IPS-18a (cell line): ENCODE results near the gene HPX.

Experiments used
- H3K27ac ChIP-seq: one replicate; pipeline ENCODE4 v1.5.1; 2013; ENCODE audit warnings: low read length
- H3K27me3 ChIP-seq: one replicate; pipeline ENCODE4 v1.6.1; 2013; ENCODE audit warnings: mild to moderate bottlenecking, low read length; ENCODE audit not compliant: control insufficient read depth, insufficient read depth
- H3K36me3 ChIP-seq: one replicate; pipeline ENCODE4 v1.6.1; 2013; ENCODE audit warnings: low read depth, low read length; ENCODE audit not compliant: control insufficient read depth
- H3K4me1 ChIP-seq: one replicate; pipeline ENCODE4 v1.6.1; 2013; ENCODE audit warnings: low read depth, low read length; ENCODE audit not compliant: control insufficient read depth
- H3K4me3 ChIP-seq: one replicate; pipeline ENCODE4 v1.5.1; 2013; ENCODE audit warnings: low read length
- H3K9ac ChIP-seq: one replicate; pipeline ENCODE4 v1.6.1; 2013; ENCODE audit warnings: mild to moderate bottlenecking, low read length, moderate library complexity
- H3K9me3 ChIP-seq: one replicate; pipeline ENCODE4 v1.6.1; 2013; ENCODE audit warnings: low read depth, low read length; ENCODE audit not compliant: control insufficient read depth

The HPX gene

DNA sequence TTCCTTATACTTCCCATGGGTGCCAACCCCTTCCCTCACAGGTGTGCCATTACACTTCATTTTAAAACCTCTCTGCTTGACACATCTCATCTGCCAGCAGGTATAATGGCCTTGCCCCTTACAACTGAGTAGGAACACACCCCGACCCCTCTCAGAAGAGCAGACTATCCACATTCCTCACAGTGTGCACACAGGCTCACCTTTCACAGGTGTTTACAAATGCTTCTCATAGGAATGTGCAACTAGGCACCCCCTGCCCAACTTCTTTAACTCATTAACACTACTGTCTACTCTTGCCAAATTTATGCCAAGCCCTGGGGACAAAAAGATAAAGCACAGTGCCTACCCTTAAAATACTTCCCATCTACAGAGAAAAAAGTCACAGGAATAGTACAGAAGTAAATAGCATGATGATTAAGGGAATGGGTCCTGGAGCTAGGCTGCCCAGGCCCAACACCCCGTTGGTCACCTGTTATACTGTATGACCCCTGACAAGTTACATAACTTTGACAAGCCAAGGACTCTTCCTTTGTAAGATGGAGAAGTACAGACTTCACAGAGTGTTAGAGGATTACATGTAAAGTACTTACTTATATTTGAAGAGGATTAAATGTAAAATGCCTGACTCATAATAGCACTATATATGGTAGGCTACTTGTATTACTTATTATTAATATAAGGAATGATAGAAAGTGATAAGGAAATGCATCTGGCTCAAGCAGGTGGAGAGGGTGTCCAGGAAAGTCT lies 17.7 kb upstream of the HPX start:
- no peaks in the 10 kb centered on the region for H3K4me1 ChIP-seq
- no peak overlapping the region for H3K27ac ChIP-seq
- peaks cover 16% of the 10 kb centered on the region for H3K36me3 ChIP-seq
- no peak overlapping the region for H3K4me3 ChIP-seq
- H3K27me3 ChIP-seq: no peaks in the 10 kb centered on the region
- H3K9ac ChIP-seq: no peak overlapping the region
- H3K9me3 ChIP-seq: no peaks in the 10 kb centered on the region

- H3K36me3 ChIP-seq: peaks cover 16% of the 10 kb centered on the region
- no peaks in the 10 kb centered on the region for H3K4me1 ChIP-seq
- H3K9ac ChIP-seq: no peak overlapping the region
- H3K27me3 ChIP-seq: no peaks in the 10 kb centered on the region
- H3K27ac ChIP-seq: no peak overlapping the region
- no peaks in the 10 kb centered on the region for H3K9me3 ChIP-seq
- H3K4me3 ChIP-seq: no peak overlapping the region
Observed at GRCh38 chr11:6457581-6458320, 17.0 kb upstream of the HPX start.

DNA sequence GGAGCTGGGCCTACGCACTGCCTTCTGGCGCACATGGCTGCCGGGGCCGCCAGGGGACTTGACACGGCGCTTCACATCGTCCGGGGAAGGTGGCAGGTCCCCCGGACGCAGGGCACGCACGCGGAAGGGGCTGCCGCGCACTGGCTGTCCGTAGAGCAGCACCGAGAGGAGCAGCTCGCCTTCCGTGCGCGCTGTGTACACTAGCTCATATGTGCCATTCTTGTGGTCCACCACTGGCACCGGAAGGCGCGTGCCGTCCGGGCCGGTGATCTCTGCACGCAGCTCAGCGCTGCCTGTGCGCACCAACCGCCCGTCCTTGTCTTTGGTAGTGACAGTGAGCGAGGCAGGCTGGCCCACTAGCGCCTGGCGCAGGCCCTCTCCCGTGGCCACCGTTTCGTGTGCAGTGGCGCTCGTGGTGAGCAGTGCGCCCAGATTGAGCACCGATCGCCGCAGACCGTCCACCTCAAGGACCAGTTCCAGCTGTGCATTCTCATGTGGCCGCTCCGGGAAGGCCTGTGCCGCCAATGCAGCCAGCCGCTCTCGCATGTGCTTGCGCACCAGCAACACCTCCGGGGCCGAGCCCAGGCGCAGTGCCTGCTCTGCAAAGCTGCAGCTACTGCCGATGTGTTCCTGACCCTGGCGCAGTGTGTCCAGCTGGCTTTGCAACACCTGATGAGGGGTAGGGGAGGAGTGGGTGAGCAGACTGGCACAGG lies 15.7 kb upstream of the HPX start:
- Histone ChIP-seq H3K36me3 (peaks cover 16% of the 10 kb centered on the region), H3K27me3 (no peaks in the 10 kb centered on the region)

GRCh38 chr11:6455070-6455469 lies 14.3 kb upstream of the HPX start:
- Histone ChIP-seq H3K36me3 (peaks cover 24% of the 10 kb centered on the region), H3K27ac (no peak overlapping the region), H3K4me3 (no peak overlapping the region), H3K9ac (no peak overlapping the region), H3K9me3 (no peaks in the 10 kb centered on the region), H3K27me3 (no peaks in the 10 kb centered on the region), H3K4me1 (no peaks in the 10 kb centered on the region)

More for the DNA sequence above, 15.7 kb upstream of the HPX start:
- H3K4me1 ChIP-seq: no peaks in the 10 kb centered on the region
- H3K27ac ChIP-seq: no peak overlapping the region
- H3K9me3 ChIP-seq: no peaks in the 10 kb centered on the region
- no peak overlapping the region for H3K9ac ChIP-seq
- no peak overlapping the region for H3K4me3 ChIP-seq

- Histone ChIP-seq H3K9me3 (no peaks in the 10 kb centered on the region), H3K4me3 (no peak overlapping the region), H3K9ac (no peak overlapping the region), H3K27me3 (no peaks in the 10 kb centered on the region), H3K36me3 (peaks cover 24% of the 10 kb centered on the region), H3K27ac (no peak overlapping the region), H3K4me1 (no peaks in the 10 kb centered on the region)
Observed at GRCh38 chr11:6453152-6453551, 12.4 kb upstream of the HPX start.

DNA sequence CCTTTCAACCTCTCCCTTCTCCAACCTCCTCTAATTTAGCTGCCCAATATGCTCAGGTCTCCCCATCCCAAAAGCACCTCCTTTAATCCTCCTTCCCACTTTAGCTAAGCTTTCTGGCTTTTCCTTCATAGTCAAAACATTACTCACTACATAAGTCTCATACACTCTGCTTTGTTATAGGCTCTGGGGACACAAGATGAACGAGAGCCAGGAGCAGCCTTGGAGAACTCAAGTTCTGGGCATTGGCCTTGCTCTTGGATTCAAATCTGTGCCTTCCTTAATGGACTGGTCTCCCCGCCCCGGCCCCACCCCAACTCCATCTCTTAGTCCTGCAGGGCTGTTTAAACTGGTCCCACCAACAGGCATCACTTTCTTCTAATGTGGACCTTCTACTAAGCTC lies 11.4 kb upstream of the HPX start:
- no peak overlapping the region for H3K4me3 ChIP-seq
- no peak overlapping the region for H3K9ac ChIP-seq
- H3K27ac ChIP-seq: no peak overlapping the region
- H3K9me3 ChIP-seq: no peaks in the 10 kb centered on the region
- peaks cover 24% of the 10 kb centered on the region for H3K36me3 ChIP-seq
- H3K27me3 ChIP-seq: no peaks in the 10 kb centered on the region
- no peaks in the 10 kb centered on the region for H3K4me1 ChIP-seq

DNA sequence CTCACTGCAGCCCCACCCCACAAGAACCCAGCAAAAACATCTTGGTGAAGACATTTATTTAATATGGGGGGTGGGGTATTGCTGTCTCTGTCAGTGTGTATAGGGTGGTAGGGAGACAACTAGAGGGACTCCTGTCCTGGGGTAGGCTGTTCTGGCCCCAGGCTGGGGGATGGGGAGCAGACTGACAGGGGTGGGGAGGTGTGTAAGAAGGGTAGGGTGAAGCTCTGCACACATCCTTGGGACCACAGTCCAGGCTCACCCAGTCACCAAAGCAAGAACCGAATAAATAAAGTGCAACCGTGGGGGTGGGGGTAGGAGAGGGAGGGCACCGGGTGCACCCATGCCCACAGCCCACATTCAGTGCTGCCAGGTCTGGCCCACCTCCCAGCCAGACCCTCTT lies 7.8 kb upstream of the HPX start:
- Histone ChIP-seq H3K9me3 (no peaks in the 10 kb centered on the region), H3K36me3 (peaks cover 9% of the 10 kb centered on the region), H3K4me1 (no peaks in the 10 kb centered on the region), H3K4me3 (no peak overlapping the region), H3K27ac (no peak overlapping the region), H3K27me3 (no peaks in the 10 kb centered on the region), H3K9ac (no peak overlapping the region)

GRCh38 chr11:6443269-6444003 lies 2.6 kb upstream of the HPX start:
- Histone ChIP-seq H3K4me3 (no peak overlapping the region), H3K9me3 (no peaks in the 10 kb centered on the region), H3K27me3 (no peaks in the 10 kb centered on the region), H3K4me1 (no peaks in the 10 kb centered on the region), H3K9ac (no peak overlapping the region), H3K36me3 (no peaks in the 10 kb centered on the region), H3K27ac (no peak overlapping the region)

GRCh38 chr11:6442441-6442840 lies 1.7 kb upstream of the HPX start:
- Histone ChIP-seq H3K27me3 (no peaks in the 10 kb centered on the region), H3K27ac (no peak overlapping the region), H3K4me3 (no peak overlapping the region), H3K9me3 (no peaks in the 10 kb centered on the region), H3K9ac (no peak overlapping the region), H3K36me3 (no peaks in the 10 kb centered on the region), H3K4me1 (no peaks in the 10 kb centered on the region)

DNA sequence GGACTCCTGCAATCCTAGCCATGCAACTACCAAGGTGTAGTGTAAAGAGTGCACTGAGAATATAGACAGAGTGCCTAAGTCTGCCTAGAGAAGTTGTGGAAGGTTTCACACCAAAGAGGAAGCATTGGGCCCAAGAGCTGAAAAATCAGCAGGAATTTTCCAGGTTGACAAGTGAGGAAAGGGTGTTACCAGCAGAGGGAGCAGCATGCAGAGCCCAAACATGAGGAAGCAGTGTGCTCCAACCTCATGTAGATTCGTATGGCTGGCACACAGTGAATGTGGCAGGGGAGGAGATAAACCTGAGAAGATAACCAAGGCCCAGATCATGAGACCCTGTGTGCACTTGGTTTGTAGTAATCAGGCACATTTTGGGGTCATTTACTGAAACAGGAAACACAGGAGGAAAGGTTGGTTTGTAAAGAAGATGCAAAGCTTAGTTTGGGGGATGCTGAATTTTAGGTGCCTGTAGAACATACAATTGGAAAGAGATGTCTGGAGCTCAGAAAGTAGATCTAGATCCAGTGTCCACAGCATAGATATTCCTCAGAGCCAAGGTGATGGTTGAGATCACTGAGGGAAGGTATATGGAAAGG lies 1.7 kb downstream of the HPX start:
- H3K9me3 ChIP-seq: no peaks in the 10 kb centered on the region
- H3K4me1 ChIP-seq: no peaks in the 10 kb centered on the region
- H3K27me3 ChIP-seq: no peaks in the 10 kb centered on the region

GRCh38 chr11:6437993-6438392 lies 2.8 kb downstream of the HPX start:
- Histone ChIP-seq H3K27ac (no peak overlapping the region), H3K9ac (no peak overlapping the region), H3K27me3 (no peaks in the 10 kb centered on the region), H3K4me3 (no peak overlapping the region), H3K36me3 (no peaks in the 10 kb centered on the region), H3K9me3 (no peaks in the 10 kb centered on the region), H3K4me1 (no peaks in the 10 kb centered on the region)

More for the DNA sequence above, 1.7 kb downstream of the HPX start:
- Histone ChIP-seq H3K4me3 (no peak overlapping the region), H3K36me3 (no peaks in the 10 kb centered on the region), H3K27ac (no peak overlapping the region), H3K9ac (no peak overlapping the region)
